ENCODE data around the gene EFNB2. TPM values are rescaled to one million over a fixed set of nuclear protein-coding genes. Genes with fewer than 3 reads are reported as not detected.

Gene EFNB2
- total and polyA plus RNA-seq, 2 donors (not counting 3 experiments of a cell fraction or from before 2014, with no cell fraction given): 50.4 to 69.5 TPM

- CTCF ChIA-PET: interaction anchor here (0.6 to 5.1 kb wide), 20 partner anchors 9 to 1963 kb away, joined by 3 to 36 read pairs (median 4); no protein-coding TSS in a partner anchor
- Histone ChIP-seq H3K36me3 (ENCODE audit: control insufficient read depth in 2 of 2, extremely low read depth in 1 of 2, insufficient read depth in 2 of 2, low read length in 2 of 2) (no peaks in the 10 kb centered on the region), H3K79me2 (ENCODE audit: control insufficient read depth, insufficient read depth, low read length) (peaks cover 49% of the 10 kb centered on the region), H4K20me1 (replicated peaks; ENCODE audit: control insufficient read depth, extremely low read depth, insufficient read depth, low read length) (peaks cover 3% of the 10 kb centered on the region), H3K27ac (ENCODE audit: insufficient read depth, low read depth, low read length) (peak overlapping the region; percentile 85), H3K4me1 (ENCODE audit: control insufficient read depth, extremely low read depth, insufficient read depth, low read length) (peaks cover 48% of the 10 kb centered on the region), H3K4me2 (ENCODE audit: insufficient read depth, low read length) (peak overlapping the region; percentile 70), H3K27me3 (ENCODE audit: control insufficient read depth in 2 of 2, insufficient read depth in 2 of 2, low read length in 2 of 2) (no peaks in the 10 kb centered on the region), H3K9me1 (replicated peaks; ENCODE audit: control insufficient read depth, extremely low read depth, insufficient read depth, low read length) (no peaks in the 10 kb centered on the region), H3K9ac (replicated peaks; ENCODE audit: extremely low read depth, insufficient read depth, low read length) (peak overlapping the region; percentile 93), H3K9me3 (replicated peaks; ENCODE audit: control insufficient read depth, insufficient read depth, low read length) (no peaks in the 10 kb centered on the region), H3K4me3 (replicated peaks in 1 of 3; ENCODE audit: insufficient read depth in 1 of 3, low read depth in 1 of 3, low read length in 3 of 3) (peak overlapping the region; percentile 75 to 95 (median 87)), H2AFZ (ENCODE audit: low read depth, low read length) (peak overlapping the region; percentile 56)
- POLR2A ChIA-PET: interaction anchor here (0.5 to 1.2 kb wide), 7 partner anchors 30 to 1757 kb away, joined by 3 to 7 read pairs (median 3); no protein-coding TSS in a partner anchor
- FAIRE-seq (peak; percentile 38), DNase-seq (ENCODE audit: low read depth, low spot score) (peak; percentile 67)
- intact Hi-C loops (cut with micrococcal nuclease) (loop anchor here (1.0 to 10.0 kb wide), 11 partner anchors 158 to 1549 kb away; no protein-coding TSS in a partner anchor), dilution Hi-C loops (cut with MboI; ENCODE audit: extremely low pct_ligation_motif_present, low sequenced_read_pairs) (no loop called here)
- no TSS peak for BruUV-seq (replicated peaks)
- TF ChIP-seq FOS (IDR thresholded peaks at IDR 0.05; ENCODE audit: borderline replicate concordance, insufficient read depth, low read length): no peak
- no peak for TF ChIP-seq EZH2 (IDR thresholded peaks at IDR 0.05; ENCODE audit: borderline replicate concordance, low read depth, low read length, severe bottlenecking)
- TF ChIP-seq CTCF (IDR thresholded peaks at IDR 0.05; ENCODE audit: extremely low read depth in 1 of 2, insufficient read depth in 1 of 2, low read depth in 1 of 2, low read length in 2 of 2): no peak
Measured at GRCh38 chr13:106533943-106534638, 1.4 kb downstream of the EFNB2 start.
